Iris pigment epithelial cell (primary cell): ENCODE results near the gene MAN2B2.
"Not testable (repeated sequence)": the region's sequence is repeated elsewhere in the genome, so short reads cannot be mapped to it uniquely, and the experiment has no call there.

ENCODE experiments used
- DNase-seq: peaks from one replicate; pipeline ENCODE4 v3.0.0-alpha.2; 2011; ENCODE audit warnings: low read depth

Gene MAN2B2

DNA sequence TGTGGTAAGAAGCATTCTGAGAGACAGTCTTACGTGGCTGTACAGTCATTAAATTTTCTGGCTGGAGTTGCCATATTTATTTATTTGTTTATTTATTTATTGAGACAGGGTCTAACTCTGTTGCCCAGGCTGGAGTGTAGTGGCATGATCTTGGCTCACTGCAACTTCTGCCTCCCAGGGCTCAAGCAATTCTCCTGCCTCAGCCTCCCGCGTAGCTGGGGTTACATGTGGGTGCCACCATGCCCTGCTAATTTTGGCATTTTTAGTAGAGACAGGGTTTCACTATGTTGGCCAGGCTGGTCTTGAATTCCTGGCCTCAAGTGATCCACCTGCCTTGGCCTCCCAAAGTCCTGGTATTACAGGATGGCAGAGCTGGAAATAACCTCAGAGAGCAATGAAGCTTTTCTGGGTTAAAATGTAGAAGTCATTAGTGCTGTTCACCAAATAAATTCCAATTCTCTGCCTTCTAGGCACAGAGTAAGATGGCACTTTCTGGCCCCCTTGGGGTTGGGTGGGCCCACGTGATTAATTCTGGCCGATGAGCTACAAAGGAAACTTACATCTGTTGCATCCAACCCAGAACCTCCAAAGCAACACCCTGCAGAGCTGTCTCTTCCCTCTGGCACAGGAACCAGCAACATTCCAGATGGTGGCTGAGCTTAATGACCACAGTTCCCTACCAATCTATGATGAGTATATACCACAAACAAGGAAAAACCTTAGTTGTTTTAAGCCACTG, 70.0 kb downstream of the MAN2B2 start:
- DNase-seq: no peak

DNA sequence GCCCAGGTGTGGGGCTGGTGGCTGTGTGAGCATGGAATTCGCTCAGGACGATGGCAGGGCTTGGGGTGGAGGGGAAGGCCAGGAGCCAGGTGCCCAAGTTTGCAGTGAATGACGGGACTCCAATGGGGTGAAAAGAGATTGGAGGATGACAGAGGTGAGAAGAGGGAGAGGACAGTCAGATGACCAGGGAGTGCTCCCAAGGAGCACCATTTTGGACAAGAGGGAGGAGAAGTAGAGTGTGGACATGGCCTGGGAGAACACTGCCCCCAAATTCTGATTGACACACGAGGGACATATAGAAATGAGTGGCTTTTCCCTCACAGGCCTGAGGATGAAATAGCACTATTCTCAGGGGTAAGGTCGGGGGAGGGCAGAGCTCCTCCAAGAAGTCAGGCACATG, 72.2 kb downstream of the MAN2B2 start:
- no peak for DNase-seq

DNA sequence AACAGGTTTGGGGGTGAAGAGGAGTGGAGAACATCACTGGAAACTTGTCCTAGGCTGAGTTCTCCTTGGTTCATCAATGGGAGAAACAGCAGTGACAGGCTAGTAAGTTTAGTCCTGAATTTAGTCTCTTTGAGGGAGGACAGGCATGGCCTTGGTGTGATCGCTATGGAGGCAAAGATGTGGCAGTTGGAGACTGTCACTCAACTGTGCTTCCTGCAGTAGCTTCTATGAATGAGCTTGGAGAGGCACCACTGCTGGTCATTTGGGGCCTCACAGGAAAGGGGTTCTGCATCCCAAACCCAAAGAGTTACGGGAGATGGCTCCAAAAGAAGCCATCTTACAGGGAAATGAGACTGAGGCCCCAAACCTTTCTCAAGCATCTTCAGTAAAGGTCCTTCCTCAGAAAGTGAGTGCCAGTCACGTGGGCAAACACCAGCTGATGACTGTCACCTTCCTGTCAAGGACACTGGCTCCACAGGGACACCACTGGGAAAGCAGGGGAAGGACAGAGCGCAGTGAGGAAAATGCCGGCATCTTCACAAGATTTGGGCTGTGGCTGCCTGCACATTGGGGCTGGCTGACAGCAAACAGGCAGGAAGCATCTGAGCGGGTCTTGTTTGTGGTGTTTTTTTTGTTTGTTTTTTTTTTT, 72.7 kb downstream of the MAN2B2 start:
- no peak for DNase-seq

DNA sequence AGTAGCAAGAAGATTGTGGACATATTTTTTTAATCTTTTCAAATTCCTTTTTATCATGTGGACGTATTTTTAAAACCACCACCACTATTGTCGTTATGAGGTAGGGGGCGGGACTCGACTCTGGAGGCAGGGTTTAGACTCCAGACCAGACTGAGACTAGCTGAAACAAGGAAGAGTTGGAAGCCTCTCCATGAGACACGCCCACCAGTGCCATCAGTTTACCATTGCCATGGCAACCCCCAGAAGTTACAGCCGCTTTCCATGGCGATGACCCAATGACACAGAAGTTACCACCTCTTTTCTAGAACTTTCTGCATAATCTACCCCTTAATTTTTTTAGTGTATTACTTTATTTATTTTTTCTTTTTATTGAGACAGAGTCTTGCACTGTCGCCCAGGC, 74.2 kb downstream of the MAN2B2 start:
- DNase-seq: no peak

DNA sequence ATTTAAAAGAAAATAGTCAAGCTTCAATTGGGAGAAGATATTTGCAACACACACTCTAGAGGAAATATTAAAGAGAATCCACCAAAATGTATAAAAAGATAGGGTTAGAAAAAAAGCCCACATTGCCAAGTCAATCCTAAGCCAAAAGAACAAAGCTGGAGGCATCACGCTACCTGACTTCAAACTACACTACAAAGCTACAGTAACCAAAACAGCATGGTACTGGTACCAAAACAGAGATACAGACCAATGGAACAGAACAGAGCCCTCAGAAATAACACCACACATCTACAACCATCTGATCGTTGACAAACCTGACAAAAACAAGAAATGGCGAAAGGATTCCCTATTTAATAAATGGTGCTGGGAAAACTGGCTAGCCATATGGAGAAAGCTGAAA, 79.2 kb downstream of the MAN2B2 start:
- not testable (repeated sequence) for DNase-seq

DNA sequence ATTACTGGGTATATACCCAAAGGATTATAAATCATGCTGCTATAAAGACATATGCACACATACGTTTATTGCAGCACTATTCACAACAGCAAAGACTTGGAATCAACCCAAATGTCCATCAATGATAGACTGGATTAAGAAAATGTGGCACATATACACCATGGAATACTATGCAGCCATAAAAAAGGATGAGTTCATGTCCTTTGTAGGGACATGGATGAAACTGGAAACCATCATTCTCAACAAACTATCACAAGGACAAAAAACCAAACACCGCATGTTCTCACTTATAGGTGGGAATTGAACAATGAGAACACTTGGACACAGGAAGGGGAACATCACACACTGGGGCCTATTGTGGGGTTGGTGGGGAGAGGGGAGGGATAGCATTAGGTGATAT, 80.3 kb downstream of the MAN2B2 start:
- not testable (repeated sequence) for DNase-seq

DNA sequence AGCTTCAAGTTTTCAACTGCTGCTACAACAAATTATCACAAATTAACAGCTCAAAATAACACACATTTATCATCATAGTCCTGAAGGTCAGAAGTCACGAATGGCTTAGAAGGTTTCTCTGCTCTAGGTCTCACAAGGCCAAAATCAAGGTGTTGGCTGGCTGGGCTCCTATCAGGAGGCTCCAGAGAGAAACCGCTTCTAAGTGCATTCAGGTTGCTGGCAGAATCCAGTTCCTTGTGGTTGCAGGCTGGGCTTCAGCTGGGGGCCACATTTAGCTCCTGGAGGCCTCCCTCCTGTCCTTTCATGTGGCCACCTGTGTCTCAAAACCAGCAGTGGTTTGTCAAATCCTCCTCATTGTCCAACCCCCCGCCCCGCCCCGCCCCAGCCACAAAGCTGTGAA, 80.9 kb downstream of the MAN2B2 start:
- DNase-seq: no peak

DNA sequence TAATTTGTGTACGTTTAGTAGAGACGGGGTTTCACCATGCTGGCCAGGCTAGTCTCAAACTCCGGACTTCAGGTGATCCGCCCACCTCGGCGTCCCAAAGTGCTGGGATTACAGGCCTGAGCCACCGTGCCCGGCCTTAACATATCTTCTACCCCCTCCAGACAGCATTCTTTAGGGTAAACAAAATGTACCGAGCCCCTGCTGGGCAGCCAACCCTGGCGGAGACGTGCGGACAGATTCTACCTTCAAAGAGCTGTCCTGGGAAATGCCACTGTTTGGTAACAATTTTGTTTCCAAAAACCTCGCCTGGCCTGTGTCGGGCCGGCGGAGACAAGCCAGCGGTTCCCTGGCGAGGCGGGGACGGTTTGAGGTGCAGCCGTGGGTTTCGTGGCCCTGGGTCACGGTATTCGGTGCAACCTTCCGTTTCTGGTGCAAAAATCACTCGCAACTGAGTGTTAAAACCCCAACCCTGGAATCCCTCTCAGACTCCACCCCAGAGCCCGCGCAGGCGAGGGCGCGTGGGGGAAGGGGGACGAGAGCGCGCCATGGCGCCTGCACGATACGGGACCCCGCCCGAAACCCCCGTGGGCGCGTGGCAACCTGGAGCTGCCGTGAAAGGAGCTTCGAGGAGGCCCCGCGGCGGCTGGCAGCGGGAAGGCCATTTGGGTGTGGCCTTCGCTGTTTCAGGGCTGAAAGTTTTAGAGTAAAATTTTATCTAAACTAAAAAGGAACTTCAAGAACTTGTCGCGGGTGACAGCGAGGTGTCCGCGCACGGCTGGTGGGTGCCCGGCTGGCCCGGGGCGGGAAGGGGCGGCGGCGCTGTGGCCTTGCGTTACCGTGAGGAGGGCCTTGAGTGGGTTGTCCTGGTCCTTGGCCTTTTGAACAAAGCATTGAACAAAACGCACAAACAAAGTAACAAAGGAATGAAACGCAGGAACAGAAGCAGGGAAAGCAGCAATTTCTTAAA, 82.5 kb downstream of the MAN2B2 start:
- no peak for DNase-seq

DNA sequence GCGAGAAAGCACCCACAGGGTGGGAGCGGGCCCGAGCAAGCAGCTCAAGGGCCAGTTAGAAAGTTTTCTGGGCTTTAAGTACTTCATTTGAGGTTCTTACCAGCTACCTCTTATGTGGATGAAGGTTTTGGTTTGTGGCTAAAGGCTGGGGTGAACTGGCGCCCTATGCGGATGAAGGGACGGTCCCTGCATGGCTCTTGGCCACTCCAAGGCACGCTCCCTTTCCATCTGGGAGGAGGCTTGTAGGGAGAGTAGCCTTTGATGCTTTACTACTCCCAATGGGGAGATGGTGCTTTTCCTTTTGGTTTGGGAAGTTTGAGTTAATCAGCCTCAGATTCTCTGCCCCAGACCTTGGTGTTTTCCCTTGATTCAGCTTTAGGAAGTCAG, 83.2 kb downstream of the MAN2B2 start:
- no peak for DNase-seq

DNA sequence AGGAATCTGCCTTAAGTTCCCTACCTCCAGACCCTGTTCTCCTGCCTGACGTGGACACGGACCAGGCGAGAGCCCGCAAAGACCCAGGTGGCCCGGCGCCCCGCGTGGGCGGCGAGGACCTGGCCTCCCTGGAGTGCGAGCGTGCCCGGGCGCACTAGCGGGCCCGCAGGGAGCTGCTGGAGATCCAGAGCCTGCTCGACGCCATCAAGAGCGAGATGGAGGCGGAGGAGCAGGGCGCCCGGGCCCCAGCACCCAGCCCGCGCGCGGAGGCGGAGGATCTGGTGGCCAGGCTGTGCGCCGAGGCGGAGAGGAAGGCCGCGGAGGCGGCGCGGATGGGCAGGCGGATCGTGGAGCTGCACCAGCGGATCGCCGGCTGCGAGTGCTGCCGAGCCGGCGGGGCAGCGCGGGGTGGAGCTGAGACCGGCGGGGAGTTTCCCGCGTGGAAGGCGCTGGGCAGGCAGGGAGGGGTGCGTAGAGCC, 83.6 kb downstream of the MAN2B2 start:
- DNase-seq: peak; percentile 57

DNA sequence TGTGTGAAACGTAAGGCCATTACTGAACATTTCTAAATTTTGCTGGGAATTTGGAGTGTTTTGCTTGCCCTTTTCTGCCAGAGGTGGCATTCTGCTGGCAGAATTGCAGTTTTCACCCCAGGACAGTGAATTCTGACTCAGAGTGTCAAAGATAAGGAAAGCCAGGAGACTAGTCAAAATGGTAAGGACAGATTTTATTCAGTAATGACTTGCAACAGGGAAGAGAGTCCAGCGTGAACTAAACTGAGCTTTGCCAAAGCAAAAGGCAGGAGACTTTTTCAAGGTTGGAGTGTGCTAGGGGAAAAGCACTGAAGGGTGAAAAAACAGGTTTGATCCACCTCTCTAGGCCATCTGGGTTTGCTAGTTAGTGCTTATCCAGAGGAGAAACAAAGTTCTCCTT, 84.9 kb downstream of the MAN2B2 start:
- no peak for DNase-seq

DNA sequence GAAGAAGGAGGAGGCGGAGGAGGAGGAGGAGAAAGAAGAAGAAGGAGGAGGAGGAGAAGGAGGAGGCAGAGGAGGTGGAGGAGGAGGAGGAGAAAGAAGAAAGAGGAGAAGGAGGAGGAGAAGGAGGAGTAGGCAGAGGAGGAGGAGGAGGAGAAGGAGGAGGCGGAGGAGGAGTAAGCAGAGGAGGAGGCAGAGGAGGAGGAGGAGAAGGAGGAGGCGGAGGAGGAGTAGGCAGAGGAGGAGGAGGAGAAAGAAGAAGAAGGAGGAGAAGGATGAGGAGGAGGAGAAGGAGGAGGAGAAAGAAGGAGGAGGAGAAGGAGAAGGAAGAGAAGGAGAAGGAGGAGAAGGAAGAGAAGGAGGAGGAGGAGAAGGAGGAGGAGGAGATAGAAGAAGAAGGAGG, 85.4 kb downstream of the MAN2B2 start:
- no peak for DNase-seq

DNA sequence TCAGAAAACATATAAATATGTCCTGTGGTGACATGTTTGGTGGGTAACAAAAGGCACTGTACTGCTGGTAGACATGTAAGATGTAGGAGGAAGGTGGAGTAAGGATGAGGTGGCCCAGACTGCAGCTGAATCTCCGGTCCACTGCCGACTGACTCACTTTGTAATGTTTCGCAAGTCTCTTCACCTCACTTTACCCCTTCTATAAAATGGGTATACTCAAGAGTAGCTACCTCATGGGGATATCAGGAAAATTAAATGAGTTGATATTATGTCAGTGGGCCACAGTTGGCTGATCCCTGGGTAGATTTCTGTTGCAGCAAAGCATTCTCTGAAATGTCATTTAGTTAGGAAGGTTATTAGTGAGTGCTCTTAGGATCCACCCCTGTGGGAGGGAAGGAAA, 87.6 kb downstream of the MAN2B2 start:
- no peak for DNase-seq

DNA sequence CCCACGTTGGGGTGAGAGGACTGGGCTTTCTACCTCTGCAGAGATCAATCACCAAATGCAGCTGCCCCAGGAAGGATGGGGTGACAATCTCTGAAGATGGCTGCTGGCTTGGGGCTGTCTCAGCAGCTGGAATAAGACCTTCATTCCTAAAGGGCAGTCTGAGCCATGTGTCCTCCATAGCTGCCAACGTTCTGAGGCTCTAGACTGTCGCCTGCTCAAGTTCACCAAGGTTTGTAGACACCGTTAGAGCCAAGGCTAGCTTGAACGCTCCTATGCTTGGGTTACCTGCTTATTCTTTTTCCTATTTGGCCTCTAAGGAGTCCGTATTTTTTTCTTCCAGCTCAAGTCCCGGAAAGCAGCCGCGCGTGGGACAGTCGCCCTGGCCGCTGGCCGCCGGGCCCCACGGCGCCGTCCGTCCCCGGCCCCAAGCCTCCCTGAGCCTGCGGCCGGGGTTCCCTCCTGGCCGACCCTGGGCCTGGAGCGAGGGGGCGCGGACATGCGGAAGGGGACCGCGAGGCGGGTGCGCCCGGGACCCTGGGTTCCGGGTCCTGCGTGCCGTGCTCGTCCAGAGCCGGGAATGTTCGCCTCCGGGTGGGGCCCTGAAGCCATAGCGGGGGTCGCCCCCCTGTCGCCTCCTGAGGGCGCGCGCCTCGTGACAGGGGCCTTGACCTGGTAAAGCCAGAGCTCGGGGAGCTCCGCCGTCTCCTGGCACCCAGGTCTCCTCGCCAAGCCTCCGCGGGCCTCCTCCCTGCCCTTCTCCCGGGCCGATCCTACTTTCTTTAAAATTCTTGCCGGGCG, 88.8 kb downstream of the MAN2B2 start:
- DNase-seq: no peak

DNA sequence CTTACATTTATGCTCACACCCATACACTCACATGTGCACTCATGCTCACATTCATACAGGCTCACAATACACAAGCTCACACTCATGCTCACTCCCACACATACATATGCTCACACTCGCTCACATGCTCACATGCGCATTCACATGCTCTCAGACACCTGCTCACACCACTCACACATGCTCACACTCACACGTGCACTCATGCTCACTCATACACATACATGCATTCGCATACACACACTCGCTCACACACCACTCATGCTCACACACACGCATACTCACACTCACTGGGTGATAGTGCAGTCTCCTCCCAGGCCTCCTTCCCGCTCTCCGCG, 90.3 kb downstream of the MAN2B2 start:
- DNase-seq: no peak

DNA sequence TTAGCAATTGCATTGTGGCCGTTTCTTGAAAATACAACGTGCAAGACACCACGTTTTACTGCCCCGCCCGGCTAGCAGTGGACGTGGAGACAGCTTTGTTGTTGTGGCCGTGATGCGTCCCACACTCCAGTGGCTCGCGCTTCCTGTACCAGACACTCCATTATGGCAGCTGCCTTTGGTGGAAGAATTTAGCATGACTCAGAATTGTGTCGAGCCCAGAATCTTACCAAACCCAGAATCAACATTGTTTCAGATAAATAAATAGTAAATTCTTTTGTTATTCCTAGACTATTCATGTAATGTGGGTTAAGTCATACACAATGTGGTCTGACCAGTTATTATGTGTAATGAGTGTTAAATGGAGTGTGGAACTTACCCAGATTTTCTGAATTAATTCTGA, 93.4 kb downstream of the MAN2B2 start:
- DNase-seq: peak; percentile 82

DNA sequence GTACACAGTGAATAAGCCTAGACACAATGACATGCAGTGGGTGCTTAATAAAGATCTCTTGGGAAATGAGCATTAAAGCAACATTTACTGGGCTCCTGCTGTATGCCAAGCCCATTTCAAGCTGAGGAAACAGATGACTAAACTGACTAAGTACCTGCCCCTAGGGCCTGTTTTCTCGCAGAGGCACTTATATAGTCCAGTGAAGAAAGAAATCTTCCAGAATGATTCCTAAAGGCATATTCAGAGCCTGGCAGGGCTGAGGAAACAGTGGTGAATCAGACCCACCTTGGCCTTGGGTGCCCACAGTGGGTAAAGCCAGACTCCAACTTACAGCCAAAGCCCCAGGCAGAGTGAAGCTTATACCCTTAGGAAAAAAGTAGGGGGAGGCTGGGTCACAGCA, 96.7 kb downstream of the MAN2B2 start:
- DNase-seq: no peak

DNA sequence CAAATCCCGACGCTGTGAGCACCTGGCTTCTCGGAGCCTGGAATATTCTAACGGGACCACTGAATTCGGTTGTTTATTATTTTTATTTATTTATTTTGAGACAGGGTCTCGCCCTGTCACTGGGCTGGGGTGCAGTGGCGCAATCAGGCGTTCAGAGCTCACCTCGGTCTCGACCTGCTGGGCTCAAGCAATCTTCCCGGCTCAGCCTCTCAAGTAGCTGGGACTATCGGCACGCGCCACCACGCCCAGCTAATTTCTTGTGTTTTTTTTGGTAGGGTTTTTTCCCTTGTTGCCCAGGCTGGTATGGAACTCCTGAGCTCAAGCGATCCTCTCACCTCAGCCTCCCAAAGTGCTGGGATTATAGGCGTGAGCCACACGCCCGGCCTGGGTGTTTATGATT, 97.1 kb downstream of the MAN2B2 start:
- no peak for DNase-seq

DNA sequence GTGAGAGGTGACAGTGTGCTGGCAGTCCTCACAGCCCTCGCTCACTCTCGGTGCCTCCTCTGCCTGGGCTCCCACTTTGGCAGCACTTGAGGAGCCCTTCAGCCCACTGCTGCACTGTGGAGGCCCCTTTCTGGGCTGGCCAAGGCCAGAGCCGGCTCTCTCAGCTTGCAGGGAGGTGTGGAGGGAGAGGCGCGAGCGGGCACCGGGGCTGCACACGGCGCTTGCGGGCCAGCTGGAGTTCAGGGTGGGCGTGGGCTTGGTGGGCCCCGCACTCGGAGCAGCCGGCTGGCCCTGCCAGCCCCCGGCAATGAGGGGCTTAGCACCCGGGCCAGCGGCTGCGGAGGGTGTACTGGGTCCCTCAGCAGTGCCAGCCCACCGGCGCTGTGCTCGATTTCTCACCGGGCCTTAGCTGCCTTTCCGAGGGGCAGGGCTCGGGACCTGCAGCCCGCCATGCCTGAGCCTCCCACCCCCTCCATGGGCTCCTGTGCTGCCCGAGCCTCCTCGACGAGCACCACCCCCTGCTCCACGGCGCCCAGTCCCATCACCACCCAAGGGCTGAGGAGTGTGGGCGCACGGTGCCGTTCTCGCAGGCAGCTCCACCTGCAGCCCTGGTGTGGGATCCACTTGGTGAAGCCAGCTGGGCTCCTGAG, 97.7 kb downstream of the MAN2B2 start:
- not testable (repeated sequence) for DNase-seq
